Right atrium auricular region (tissue), 2 donors: Measurements from ENCODE around the gene NDUFA3. TPM values are rescaled to one million over a fixed set of nuclear protein-coding genes. Genes with fewer than 3 reads are reported as not detected.
"Not testable (repeated sequence)": the region's sequence is repeated elsewhere in the genome, so short reads cannot be mapped to it uniquely, and the experiment has no call there.

ENCODE experiments used
- DNase-seq: peaks from one replicate; pipeline ENCODE4 v3.0.0-alpha.2; 2019; ENCODE audit warnings: low spot score
- H3K27ac ChIP-seq, 2 donors: fragments of 200-600 bp; sonication (generic); 1 replicate in 1 of 2; 2 replicates in 1 of 2; pipeline ENCODE4 v1.5.1; 2016 to 2019
- H3K27me3 ChIP-seq, 2 donors: fragments of 200-600 bp; sonication (generic); one replicate each; pipeline versions ENCODE4 v1.5.1 to v1.6.0; 2017 to 2019
- H3K36me3 ChIP-seq: fragments of 200-600 bp; sonication (generic); one replicate; pipeline ENCODE4 v1.5.1; 2016
- H3K4me1 ChIP-seq, 2 donors: fragments of 200-600 bp; sonication (generic); one replicate each; pipeline versions ENCODE4 v1.5.1 to v1.6.0; 2017 to 2019
- H3K4me3 ChIP-seq, 2 donors: fragments of 200-600 bp; sonication (generic); 1 replicate in 1 of 2; 2 replicates in 1 of 2; pipeline ENCODE4 v1.5.1; 2017 to 2019; ENCODE audit warnings: mild to moderate bottlenecking in 1 of 2, moderate library complexity in 1 of 2
- H3K9me3 ChIP-seq, 2 donors: fragments of 200-600 bp; sonication (generic); one replicate each; pipeline ENCODE4 v1.5.1; 2019
- total RNA-seq, 2 donors: library from RNA; depleted of rRNA; stranded (reverse); fragments of >200 nt; gene quantifications; one replicate each; pipeline ENCODE4 v1.1.0, GENCODE V29; 2016
- TF ChIP-seq, protein P1 (sequence below), 2 donors: fragments of 200-600 bp; sonication (generic); IDR thresholded peaks; one replicate each; pipeline ENCODE4 v1.5.1; 2019; ENCODE audit warnings: antibody characterized with exemption in 2 of 2

The NDUFA3 gene
- total RNA-seq, 2 donors from 2014 or later: 51.3 to 108 TPM

DNA sequence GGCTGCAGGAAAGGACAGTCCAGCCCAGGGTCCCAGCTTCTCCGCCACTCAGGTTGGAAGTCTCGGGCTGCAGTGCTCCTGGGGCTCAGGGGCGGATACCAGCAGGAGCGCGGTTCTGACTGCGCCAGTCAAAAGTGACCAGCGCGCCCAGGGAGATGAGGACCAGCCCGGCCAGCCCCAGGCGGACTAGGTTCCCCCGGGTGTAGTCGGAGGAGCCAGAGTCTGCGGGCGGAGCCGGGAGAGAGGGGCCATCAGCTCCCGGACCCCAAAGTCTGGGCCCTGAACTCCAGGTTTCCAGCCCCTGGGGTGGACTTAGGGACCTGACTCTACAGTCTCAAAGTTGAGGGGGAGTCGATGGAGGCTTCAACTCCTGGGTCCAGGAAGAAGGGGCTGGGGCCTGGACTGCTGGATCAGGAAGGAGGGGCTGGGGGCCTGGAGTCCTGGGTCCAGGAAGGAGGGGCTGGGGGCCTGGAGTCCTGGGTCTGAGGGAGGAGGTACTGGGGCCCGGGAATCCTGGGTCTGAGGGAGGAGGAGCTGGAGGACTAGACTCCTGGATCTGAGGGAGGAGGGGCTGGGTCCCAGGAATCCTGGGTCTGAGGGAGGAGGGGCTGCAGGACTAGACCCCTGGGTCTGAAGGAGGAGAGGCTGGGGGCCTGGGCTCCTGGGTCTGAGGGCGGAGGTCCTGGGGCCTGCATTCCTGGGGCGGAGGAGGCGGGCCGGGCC, 7.4 kb upstream of the NDUFA3 start:
- Histone ChIP-seq H3K36me3 (no peaks in the 10 kb centered on the region), H3K4me3 (peak overlapping the region in 1 of 2 donors; percentile 41), H3K9me3 (no peaks in the 10 kb centered on the region), H3K4me1 (peaks cover 0 to 11% of the 10 kb centered on the region in 2 donors), H3K27ac (no peak overlapping the region), H3K27me3 (no peaks in the 10 kb centered on the region)
- TF ChIP-seq, protein P1, sequence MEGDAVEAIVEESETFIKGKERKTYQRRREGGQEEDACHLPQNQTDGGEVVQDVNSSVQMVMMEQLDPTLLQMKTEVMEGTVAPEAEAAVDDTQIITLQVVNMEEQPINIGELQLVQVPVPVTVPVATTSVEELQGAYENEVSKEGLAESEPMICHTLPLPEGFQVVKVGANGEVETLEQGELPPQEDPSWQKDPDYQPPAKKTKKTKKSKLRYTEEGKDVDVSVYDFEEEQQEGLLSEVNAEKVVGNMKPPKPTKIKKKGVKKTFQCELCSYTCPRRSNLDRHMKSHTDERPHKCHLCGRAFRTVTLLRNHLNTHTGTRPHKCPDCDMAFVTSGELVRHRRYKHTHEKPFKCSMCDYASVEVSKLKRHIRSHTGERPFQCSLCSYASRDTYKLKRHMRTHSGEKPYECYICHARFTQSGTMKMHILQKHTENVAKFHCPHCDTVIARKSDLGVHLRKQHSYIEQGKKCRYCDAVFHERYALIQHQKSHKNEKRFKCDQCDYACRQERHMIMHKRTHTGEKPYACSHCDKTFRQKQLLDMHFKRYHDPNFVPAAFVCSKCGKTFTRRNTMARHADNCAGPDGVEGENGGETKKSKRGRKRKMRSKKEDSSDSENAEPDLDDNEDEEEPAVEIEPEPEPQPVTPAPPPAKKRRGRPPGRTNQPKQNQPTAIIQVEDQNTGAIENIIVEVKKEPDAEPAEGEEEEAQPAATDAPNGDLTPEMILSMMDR (IDR thresholded peaks at IDR 0.05): no peak
- no peak for DNase-seq

DNA sequence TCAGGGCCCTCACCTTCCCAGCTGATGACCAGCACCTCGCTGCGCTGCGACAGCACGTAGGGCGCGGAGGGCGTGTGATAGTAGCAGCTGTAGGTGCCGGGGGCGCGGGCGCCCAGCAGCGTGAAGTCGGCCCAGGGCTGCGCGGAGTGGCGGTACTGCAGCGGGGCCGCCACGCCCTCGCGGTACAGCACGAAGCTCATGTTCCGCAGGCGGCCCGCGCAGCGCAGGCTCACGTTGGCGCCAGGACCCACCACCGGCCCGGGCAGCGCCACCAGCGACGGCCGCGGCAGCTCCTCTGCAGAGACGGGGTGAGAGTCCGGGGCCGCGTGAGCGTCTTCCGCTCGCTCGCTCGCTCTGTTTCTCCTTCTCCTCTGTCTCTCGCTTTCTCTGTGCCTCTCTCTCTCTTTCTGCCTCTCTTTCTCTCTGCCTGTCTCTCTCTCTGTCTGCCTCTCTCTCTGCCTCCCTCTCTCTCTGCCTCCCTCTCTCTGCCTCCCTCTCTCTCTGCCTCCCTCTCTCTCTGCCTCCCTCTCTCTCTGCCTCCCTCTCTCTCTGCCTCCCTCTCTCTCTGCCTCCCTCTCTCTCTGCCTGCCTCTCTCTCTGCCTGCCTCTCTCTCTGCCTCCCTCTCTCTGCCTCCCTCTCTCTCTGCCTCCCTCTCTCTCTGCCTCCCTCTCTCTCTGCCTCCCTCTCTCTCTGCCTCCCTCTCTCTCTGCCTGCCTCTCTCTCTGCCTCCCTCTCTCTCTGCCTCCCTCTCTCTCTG, 6.6 kb upstream of the NDUFA3 start:
- Histone ChIP-seq H3K4me1 (peaks cover 0 to 11% of the 10 kb centered on the region in 2 donors), H3K4me3 (peak overlapping the region in 1 of 2 donors; percentile 41)
- not testable (repeated sequence) for H3K9me3 ChIP-seq, H3K27ac ChIP-seq, DNase-seq, H3K36me3 ChIP-seq, H3K27me3 ChIP-seq
- TF ChIP-seq, protein P1 (IDR thresholded peaks at IDR 0.05): peak in 1 of 2 donors; percentile 48

DNA sequence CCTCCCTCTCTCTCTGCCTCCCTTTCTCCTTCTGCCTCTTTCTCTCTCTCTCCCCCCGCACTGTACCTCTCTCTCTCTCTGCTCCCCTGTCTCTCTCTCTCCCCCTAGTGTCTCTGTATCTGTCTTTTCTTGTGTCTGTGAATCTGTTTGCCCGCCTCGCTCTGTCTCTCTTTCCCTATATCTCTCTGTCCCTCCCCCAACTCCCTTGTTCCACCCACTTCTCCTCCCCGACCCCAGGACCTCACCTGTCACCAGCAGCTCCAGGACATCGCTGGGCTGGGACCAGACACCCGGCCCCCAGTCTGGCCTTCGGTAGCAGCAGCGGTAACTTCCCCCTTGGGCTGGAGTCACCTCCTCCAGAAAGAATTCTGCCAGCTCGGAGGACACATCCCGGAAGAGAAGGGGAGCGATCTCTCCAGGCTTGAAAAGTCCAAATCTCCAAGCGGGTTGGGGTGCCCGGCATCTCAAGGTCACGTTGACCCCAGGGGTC, 6.0 kb upstream of the NDUFA3 start:
- H3K4me3 ChIP-seq: peak overlapping the region in 1 of 2 donors; percentile 25
- no peak for DNase-seq
- H3K36me3 ChIP-seq: no peaks in the 10 kb centered on the region
- H3K27ac ChIP-seq: peak overlapping the region in 1 of 2 donors; percentile 26
- TF ChIP-seq, protein P1 (IDR thresholded peaks at IDR 0.05): peak in 1 of 2 donors; percentile 25
- no peaks in the 10 kb centered on the region for H3K9me3 ChIP-seq
- H3K4me1 ChIP-seq: peaks cover 0 to 11% of the 10 kb centered on the region in 2 donors
- no peaks in the 10 kb centered on the region for H3K27me3 ChIP-seq

DNA sequence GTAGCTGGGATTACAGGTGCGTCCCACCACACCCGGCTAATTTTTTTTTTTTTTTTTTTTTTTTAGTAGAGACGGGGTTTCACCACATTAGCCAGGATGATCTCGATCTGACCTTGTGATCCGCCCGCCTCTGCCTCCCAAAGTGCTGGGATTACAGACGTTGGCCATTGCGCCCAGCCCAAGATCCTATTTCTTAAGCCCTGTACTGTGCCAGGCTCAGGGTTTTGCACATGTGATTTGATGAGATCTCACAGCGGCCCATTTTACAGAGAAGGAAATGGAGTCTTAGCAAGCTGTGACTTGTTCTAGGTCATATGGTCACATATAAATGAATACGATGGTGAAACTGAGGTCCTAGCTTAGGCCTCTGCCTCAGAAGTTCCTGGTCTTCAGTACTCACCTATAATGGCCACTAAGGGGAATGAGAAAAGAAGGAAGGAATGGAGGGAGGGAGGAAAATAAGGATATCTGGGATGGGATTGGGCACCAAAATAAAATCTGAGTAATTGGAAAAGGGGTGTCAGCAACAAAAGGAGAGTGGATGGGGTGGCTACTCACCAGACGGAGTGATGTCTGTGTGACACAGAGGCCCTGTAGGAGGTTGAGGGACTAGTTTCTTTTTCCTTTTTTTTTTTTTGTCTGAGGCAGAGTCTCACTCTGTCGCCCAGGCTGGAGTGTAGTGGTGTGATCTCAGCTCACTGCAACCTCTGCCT, 3.3 kb upstream of the NDUFA3 start:
- no peak overlapping the region for H3K4me3 ChIP-seq
- no peak overlapping the region for H3K27ac ChIP-seq
- H3K27me3 ChIP-seq: no peaks in the 10 kb centered on the region
- H3K9me3 ChIP-seq: no peaks in the 10 kb centered on the region
- peaks cover 0 to 23% of the 10 kb centered on the region in 2 donors for H3K4me1 ChIP-seq
- no peak for DNase-seq
- H3K36me3 ChIP-seq: no peaks in the 10 kb centered on the region
- TF ChIP-seq, protein P1 (IDR thresholded peaks at IDR 0.05): no peak

DNA sequence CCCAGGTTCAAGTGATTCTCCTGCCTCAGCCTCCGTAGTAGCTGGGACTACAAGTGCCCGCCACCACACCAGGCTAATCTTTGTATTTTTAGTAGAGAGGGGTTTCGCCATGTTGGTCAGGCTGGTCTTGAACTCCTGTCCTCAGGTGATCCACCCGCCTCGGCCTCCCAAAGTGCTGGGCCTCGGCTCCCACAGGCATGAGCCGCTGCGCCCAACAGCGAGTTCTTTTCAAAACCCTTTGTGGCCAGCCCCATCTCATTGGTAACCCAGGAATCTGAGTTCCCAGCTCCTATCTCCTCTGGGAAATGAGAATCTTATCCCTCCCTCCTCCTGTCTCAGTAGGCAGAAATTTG, 2.8 kb upstream of the NDUFA3 start:
- not testable (repeated sequence) for H3K27me3 ChIP-seq, H3K4me3 ChIP-seq, H3K9me3 ChIP-seq, H3K36me3 ChIP-seq, H3K27ac ChIP-seq, DNase-seq
- peaks cover 0 to 23% of the 10 kb centered on the region in 2 donors for H3K4me1 ChIP-seq

DNA sequence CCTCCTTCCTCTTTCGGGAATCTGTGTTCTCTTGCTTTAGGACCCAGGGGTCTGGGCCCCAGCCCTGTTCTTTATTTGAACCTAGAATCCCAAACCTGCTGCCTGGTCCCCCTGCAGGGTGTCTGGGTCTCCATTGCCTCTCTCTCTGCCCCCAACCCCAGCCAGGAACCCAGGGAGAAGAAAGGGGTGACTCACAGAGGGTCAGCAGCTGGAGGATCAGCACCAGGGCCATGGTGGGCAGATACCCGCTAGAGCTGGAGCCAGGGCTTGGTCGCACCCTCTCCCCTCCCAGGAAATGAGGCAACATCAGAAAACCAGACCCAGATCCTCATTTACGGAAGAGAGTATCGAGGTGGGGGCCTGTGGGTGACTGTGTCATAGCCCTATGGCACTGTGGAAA, 2.1 kb upstream of the NDUFA3 start, which contains the start of gene OSCAR:
Gene OSCAR (minus strand): TSS at position 243 of the 400 bp plus-strand sequence. CDS start 11 bp downstream, at position 232.
- Histone ChIP-seq H3K9me3 (no peaks in the 10 kb centered on the region), H3K36me3 (peaks cover 5% of the 10 kb centered on the region), H3K4me1 (peaks cover 0 to 20% of the 10 kb centered on the region in 2 donors), H3K4me3 (no peak within 1 kb of the TSS), H3K27me3 (no peaks in the 10 kb centered on the region), H3K27ac (no peak within 1 kb of the TSS)
- TF ChIP-seq, protein P1 (IDR thresholded peaks at IDR 0.05): no peak
- no peak for DNase-seq
